Activated CD4-positive, alpha-beta T cell treated with anti-CD3 and anti-CD28 coated beads for 48 hours (primary cell): ENCODE measurements around the gene CHL1.

Source experiments
- DNase-seq: peaks from one replicate; pipeline ENCODE4 v3.0.0-alpha.2; 2020

CHL1 gene

GRCh38 chr3:279325-279724 lies 82.8 kb downstream of the CHL1 start:
- no peak for DNase-seq

DNA sequence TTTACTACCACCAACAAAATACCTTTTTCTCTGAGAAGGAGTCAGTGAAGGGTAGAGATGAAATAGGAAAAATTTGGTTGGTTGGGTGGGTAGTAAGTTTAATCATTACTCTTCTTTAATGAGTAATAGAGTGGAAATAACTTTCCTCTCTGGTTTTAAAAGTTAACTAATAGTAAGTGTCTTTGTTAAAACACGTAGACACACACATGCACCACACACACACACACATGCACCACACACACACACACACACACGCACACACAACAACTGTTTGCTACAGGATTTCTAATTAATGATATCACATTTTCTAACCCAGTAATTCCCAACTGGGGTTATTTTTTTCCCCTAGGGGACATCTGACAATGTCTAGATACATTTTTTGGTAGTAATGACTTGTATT lies 84.1 kb downstream of the CHL1 start:
- no peak for DNase-seq

- no peak for DNase-seq
These were observed 87.8 kb downstream of the CHL1 start for GRCh38 chr3:284322-284721.

GRCh38 chr3:288417-288816 lies 91.9 kb downstream of the CHL1 start:
- DNase-seq: no peak

- DNase-seq: no peak
These were observed 94.5 kb downstream of the CHL1 start for GRCh38 chr3:291028-291427.

DNA sequence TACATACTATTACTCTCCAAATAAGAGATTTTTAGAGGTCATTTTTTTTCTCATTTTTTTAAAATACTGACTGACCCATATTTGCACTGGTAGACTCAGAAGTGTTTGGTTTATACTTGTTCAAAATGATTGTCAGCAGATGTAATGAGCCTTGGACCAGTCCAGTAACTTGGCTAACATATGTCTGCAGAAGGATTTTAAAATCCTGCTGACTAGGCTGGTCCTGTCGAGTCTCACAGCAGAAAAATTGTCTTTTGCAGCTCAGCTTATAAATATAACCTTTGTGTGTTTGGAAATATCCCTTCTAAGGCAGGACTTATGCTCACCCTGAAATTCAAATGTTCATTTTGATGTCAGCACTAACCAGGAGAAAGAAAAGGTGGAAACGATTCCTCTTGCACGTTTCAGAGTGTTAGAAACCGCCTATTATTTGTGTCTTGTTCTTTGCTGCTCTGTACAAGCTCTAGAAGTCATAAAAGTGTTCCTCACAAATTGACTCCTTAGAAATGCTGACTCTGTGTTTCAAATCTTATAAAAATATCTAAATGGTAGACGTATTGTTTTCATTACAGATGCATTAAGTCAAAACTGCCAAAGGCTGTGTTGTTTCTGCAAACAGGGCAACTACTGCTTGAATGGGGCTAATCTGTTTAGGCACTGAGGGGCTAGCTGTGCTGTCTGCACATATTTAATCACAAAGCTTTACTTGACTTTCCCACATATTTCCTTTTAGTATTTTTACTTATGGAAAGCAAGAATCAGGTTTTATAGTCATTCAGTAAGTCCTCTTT lies 95.3 kb downstream of the CHL1 start:
- no peak for DNase-seq

DNA sequence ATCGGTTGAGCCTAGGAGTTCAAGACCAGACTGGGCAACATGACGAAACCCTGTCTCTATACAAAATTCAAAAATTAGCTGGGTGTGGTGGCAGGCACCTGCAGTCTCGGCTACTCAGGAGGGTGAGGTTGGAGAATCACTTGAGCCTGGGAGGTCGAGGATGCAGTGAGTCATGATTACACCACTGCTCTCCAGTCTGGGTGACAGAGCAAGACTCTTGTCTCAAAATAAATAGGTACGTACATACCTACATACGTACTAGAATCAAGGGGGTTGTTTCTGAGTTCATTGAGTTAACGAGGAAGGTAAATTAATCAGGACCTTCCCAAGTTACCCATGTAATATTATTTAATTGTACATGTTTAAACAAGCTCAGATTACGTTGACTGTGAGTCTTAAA lies 97.5 kb downstream of the CHL1 start:
- no peak for DNase-seq

GRCh38 chr3:294581-294980 lies 98.0 kb downstream of the CHL1 start:
- no peak for DNase-seq

GRCh38 chr3:295166-295565 lies 98.6 kb downstream of the CHL1 start:
- no peak for DNase-seq

- no peak for DNase-seq
These were observed 101.0 kb downstream of the CHL1 start for GRCh38 chr3:297585-297984.

GRCh38 chr3:299590-300301 lies 103.2 kb downstream of the CHL1 start:
- no peak for DNase-seq

GRCh38 chr3:307182-307581 lies 110.6 kb downstream of the CHL1 start:
- no peak for DNase-seq

DNA sequence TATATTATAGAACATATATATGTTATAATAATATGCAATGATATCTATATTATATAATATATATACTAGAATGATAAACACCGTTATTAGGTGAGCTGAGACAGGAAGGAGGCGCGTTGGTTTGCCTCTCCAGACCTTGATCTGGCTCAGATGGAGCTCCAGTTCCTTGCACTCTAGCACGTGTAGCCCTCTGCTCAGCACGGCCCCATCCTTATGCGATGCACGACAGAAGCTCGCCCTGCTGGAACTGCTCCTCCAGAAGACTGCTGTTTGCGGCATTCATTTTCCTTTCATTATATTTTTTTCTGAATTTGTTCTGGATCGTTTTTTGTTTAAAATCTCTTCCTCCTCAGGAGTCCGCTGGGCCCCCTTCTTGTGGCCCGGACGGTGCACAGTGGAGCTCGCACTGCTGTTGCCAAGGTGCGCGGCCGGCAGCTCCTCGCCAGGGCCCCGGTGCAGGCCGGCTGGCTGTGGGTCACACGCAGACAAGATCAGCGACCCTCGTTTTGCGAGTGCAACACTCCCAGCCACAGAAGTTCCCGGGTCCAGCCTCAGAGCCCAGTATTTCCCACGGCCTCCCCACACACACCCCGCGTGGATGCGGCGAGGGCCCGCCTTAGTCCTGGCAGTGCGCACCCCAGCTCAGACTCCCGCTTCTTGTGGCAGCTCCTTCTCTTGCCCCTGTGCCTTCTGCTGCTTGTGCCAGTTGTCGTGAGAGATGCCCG lies 112.2 kb downstream of the CHL1 start:
- no peak for DNase-seq

DNA sequence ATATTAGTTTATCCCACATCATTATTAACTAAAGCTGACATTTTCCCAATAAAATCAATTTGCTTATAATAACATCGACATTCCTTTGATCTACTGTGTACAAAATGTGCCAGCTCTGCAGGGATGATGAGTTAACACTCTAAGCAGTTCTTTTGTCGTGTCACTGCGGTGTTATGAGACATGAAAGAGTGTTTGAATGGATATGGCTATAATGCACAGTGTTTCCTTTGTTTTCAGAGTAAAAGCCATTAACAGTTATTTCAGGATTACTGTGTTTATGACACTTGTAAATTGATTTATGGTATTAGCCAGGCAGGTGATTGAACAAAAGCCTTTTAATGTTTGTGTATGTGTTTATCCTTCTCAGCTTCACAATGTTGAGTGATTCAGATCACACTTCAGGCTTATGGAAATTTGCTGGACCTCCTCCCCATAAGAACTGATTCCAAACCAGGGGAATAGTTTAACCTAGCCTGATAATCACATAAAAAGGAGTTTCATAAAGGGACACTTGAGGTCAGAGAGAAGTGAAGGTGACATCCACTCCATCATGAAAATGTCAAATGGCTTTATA lies 115.7 kb downstream of the CHL1 start:
- DNase-seq: no peak

DNA sequence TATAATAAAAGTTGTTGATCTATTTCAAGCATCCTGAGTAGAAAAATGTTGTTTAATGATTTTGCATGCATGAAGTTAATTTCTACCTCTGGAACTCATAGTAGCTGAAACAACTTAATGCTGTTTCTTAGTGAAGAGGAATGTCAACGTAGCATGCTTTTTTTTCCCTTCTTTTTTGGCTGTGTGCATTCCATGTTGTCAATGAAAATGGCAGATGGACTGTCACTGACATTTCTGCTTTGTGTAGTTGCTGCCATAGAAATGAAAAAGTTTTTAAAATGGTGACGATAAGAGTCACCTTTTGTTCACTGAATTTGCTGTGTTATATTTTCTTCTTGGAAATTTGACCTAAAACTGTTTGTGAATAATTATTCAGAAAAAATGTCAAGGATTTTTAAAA lies 116.3 kb downstream of the CHL1 start:
- DNase-seq: no peak

DNA sequence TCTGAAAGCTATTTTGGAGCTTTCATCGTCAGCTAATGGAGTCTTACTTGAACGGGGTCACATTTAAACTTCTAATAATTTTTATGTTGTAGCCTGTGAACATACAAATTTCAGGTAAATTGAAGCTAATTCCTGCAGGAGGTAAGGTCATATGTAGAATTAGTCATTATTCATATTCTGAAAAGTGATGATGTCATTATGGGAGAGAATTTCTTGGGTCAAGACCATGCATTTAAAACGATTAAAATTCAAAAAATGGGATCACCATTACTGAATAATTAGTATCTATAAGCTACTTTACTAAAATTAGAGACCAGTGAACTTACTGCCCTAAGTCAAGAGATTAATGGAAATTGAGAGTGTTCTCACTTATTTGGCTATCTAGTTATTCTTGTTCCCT lies 120.4 kb downstream of the CHL1 start:
- DNase-seq: no peak

GRCh38 chr3:318903-319302 lies 122.3 kb downstream of the CHL1 start:
- DNase-seq: no peak

- DNase-seq: no peak
These were observed 127.9 kb downstream of the CHL1 start for GRCh38 chr3:324423-324822.

DNA sequence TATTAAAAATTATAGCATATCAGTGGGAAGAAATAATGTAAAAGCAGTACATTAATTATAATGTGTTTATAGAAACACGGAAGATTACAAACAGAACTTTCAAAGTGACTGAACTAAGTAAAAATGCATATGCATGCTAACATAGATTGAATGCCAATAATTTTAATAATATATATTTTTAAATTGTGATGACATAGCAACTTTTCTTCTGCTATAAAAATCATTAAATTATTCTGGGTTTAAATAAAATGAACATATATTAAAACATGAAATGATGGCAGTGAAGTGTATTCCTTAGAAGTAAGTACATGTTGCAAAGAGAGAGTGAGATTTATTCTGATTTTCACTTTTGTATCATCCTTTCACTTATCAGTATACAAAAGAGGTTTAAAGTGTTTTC lies 128.9 kb downstream of the CHL1 start:
- DNase-seq: no peak

DNA sequence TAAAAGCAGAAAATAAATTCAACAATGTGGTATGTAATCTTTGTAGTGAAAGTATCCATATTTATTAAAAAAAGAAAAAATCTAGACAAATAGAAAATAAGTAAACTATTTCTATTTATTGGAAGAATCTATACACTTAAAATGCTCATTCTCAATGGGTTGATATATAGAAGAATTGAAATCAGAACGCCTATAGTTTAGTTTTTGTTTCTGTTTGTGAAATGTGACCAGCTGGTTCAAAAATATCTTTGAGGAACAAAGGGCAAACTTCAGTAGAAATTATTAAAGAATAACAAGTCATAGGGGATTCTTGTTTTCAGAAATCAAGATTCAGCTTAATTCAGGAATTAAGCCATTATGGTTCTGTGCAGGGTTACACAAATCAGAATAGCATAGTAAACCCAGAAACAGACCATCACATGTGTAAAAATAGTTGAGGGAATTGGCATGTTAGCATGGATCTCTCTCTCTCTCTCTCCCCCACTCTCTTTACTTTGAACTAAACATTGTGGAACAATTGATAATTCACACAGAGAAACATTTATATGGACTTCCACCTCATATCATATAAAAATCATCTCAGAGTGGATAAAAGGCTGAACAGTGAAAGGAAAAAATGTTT lies 134.0 kb downstream of the CHL1 start:
- no peak for DNase-seq

- no peak for DNase-seq
These were observed 135.3 kb downstream of the CHL1 start for GRCh38 chr3:331881-332280.

GRCh38 chr3:332701-333100 lies 136.1 kb downstream of the CHL1 start:
- no peak for DNase-seq

DNA sequence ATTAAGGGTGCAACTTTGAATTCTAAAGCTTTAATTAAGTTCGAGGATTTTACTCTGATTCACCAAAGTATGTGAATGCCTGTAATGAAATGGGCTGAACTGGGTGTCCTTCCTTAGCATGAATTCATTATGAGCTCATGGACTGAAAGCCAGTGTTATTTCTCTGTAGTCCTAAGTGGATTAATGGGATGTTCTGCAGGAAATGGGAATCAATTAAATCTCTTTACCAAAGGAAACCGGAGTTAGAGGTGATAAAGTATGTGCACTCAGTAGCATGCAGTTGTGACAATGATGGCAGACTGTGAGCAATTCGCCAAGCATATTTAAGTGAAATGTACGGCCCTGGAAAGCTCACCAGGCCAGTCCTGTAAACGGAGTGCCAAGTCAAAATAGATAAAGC lies 138.7 kb downstream of the CHL1 start:
- DNase-seq: no peak
